NB4 (cell line): Measurements from ENCODE around the gene AOPEP.

ENCODE experiments used
- DNase-seq: peaks from one replicate; pipeline ENCODE4 v3.0.0; 2010; ENCODE audit warnings: low read depth
- H3K4me3 ChIP-seq: one replicate; pipeline ENCODE4 v1.5.1; 2011; ENCODE audit warnings: mild to moderate bottlenecking, low read depth, low read length, moderate library complexity
- MAX ChIP-seq: IDR thresholded peaks from 2 replicates; pipeline ENCODE4 v1.6.1; 2011; ENCODE audit warnings: low read depth, low read length
- MYC ChIP-seq: IDR thresholded peaks from 2 replicates; pipeline ENCODE4 v1.6.1; 2011; ENCODE audit warnings: low read depth, low read length
- POLR2A ChIP-seq: IDR thresholded peaks from 2 replicates; pipeline ENCODE4 v1.6.1; 2011; ENCODE audit warnings: mild to moderate bottlenecking; ENCODE audit not compliant: insufficient read length; ENCODE audit errors: extremely low read depth
- TF ChIP-seq, protein P1 (sequence below): IDR thresholded peaks from one replicate; pipeline ENCODE4 v1.5.1; 2012; ENCODE audit warnings: low read depth, low read length

The AOPEP gene

GRCh38 chr9:94818178-94818541 lies 91.7 kb downstream of the AOPEP start:
- no peak for DNase-seq
- TF ChIP-seq MYC (no peak), POLR2A (no peak), MAX (no peak)
- TF ChIP-seq, protein P1, sequence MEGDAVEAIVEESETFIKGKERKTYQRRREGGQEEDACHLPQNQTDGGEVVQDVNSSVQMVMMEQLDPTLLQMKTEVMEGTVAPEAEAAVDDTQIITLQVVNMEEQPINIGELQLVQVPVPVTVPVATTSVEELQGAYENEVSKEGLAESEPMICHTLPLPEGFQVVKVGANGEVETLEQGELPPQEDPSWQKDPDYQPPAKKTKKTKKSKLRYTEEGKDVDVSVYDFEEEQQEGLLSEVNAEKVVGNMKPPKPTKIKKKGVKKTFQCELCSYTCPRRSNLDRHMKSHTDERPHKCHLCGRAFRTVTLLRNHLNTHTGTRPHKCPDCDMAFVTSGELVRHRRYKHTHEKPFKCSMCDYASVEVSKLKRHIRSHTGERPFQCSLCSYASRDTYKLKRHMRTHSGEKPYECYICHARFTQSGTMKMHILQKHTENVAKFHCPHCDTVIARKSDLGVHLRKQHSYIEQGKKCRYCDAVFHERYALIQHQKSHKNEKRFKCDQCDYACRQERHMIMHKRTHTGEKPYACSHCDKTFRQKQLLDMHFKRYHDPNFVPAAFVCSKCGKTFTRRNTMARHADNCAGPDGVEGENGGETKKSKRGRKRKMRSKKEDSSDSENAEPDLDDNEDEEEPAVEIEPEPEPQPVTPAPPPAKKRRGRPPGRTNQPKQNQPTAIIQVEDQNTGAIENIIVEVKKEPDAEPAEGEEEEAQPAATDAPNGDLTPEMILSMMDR: no peak
- H3K4me3 ChIP-seq: no peak overlapping the region

GRCh38 chr9:94819161-94819687 lies 92.7 kb downstream of the AOPEP start:
- no peak for DNase-seq
- no peak overlapping the region for H3K4me3 ChIP-seq

DNA sequence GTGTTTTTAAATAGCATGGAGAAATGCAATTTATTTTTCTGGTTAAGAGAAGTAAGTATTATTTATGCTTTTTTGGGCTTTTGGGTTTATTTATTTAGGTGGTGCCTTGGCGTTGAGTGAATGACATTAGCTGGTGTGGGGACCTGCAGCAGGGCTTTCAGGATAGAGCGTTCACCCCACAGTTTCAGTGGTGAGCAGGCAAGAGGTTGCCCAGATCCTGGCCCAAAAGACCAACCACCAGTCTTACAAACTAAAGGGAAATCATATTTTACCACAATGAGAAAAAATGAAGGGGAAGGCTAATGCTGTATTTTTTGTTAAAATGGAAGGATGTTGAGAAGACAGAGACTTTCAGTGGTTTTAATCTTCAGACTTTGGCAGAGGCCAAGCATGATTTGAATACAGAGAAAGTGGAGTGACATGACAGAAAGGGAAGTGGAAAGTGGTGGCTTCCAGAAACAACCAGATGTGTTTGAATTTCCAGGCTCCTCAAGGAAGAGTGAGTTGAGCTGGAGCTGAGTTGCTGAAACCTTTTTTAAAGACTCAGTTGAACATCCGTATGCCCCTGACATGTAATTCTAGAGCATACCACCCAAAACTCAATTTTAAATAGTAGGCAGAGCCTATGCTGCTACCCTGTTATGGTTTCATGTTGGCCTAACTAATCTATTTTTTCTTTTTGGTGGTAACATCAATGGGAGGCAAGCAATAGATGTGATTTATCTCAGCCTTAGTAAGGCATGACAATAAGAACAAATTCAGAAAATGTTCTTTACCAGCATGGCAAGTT lies 94.8 kb downstream of the AOPEP start:
- TF ChIP-seq, protein P1: no peak
- no peak overlapping the region for H3K4me3 ChIP-seq
- no peak for DNase-seq

More at GRCh38 chr9:94819161-94819687, 92.7 kb downstream of the AOPEP start:
- TF ChIP-seq POLR2A: no peak
- TF ChIP-seq, protein P1: no peak
- no peak for TF ChIP-seq MYC
- no peak for TF ChIP-seq MAX

- DNase-seq: no peak
- no peak overlapping the region for H3K4me3 ChIP-seq
- TF ChIP-seq, protein P1: no peak
- TF ChIP-seq MAX (no peak), POLR2A (no peak), MYC (no peak)
These were observed 95.8 kb downstream of the AOPEP start for GRCh38 chr9:94822273-94822672.

- no peak for DNase-seq
- TF ChIP-seq MAX (no peak), MYC (no peak), POLR2A (no peak)
- TF ChIP-seq, protein P1: no peak
- H3K4me3 ChIP-seq: no peak overlapping the region
These were observed 97.2 kb downstream of the AOPEP start for GRCh38 chr9:94823710-94824109.

DNA sequence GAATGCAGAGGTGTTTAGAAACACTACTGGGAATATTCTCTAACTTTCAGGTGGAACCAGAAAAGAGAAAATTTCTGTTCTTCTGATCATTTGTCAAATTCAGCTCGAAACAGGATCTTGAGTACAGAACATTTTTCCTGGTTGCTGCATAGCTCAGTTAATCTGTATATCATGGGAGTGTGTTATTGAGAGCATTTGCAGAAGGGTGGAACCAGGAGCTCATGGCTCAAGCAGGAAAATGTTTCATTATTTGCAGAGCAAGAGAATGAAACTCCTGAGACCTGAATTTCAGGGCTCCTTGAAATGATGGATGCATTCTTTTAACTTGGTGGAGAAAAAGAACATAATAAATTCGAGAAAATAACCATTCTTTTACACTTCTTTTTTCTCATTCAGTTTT lies 97.9 kb downstream of the AOPEP start:
- TF ChIP-seq POLR2A: no peak
- TF ChIP-seq MAX: no peak
- TF ChIP-seq, protein P1: no peak
- TF ChIP-seq MYC: no peak
- no peak overlapping the region for H3K4me3 ChIP-seq
- DNase-seq: no peak
